GM21390 (cell line): ENCODE measurements around the gene IRF5.
"Not testable (repeated sequence)": the region's sequence is repeated elsewhere in the genome, so short reads cannot be mapped to it uniquely, and the experiment has no call there.

Experiments
- ATAC-seq: cut with Tn5 transposase; IDR thresholded peaks from one replicate; pipeline ENCODE4 v1.9.1; 2021; ENCODE audit not compliant: unreplicated experiment

IRF5 gene

DNA sequence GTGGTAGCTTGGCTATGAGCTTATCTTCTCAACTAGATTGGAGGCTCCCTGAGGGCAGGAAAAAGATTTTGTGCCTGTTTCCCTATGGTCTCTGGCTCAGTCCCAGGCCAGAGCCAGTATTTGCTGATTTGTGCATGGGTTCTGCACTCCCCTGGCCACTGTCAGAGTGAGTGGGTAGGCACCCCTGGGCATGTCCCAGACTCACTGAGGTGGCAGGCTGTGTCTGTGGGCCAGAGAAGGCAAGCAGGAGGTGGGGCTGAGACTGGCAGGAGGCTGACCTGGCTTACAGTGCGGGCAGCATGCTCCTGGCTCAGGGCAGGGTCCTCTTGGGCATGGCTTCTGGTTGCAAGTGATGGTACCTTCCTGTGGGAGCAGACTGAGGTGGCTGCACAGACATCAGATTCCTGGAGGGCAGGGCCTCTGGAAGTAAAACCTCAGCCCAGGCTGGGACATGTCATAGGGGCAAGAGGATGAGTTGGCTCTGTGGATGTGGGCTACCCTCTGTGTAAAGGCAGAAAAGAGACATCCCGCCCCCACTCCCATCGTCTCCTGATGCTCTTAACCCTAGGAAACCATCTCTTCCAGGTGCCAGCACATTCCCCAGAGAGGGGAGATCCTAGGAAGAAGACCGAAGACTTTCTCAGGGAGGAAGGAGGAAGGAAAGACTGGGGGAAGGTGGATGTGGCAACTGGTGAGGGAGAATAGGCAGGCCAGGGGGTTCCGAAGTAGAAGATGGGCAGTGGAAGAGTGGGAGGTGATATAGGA lies 31.5 kb upstream of the IRF5 start:
- ATAC-seq = no peak

DNA sequence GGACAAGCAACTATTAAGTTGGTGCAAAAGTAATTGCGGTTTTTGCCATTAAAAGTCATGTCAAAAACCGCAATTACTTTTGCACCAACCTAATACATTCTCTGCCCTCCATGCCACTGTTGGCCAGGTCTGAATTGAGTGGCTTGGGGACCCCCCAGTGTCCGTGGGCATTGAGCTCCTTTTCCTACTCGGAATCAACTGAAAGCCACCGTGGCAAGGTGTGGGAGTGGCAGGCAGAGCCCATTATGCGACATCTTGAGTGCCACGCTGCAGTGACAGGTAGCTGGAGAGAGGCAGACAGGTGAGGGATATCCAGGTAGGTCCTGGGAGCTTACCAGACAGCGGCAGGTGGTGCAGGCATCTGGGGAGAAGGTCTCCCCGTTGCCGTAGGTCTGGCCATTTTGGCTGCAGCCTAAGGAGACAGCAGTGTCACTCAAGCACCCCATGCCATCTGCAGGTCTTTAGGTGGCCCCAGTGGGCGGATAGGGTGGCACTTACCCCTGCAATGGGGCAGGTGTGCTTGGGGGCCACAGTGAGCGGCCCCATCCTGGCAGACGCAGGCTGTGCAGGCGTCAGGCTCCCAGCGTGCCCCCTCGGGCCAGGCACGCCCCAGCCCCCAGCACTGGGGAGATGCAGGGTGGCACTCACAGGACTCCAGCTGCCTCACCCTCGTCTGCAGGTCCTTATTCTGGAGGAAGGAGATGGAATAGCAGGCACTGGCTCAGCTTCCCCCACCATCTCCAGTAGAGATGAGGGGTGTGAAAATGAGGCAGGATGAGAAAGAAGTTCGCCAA lies 30.8 kb upstream of the IRF5 start:
- no peak for ATAC-seq

DNA sequence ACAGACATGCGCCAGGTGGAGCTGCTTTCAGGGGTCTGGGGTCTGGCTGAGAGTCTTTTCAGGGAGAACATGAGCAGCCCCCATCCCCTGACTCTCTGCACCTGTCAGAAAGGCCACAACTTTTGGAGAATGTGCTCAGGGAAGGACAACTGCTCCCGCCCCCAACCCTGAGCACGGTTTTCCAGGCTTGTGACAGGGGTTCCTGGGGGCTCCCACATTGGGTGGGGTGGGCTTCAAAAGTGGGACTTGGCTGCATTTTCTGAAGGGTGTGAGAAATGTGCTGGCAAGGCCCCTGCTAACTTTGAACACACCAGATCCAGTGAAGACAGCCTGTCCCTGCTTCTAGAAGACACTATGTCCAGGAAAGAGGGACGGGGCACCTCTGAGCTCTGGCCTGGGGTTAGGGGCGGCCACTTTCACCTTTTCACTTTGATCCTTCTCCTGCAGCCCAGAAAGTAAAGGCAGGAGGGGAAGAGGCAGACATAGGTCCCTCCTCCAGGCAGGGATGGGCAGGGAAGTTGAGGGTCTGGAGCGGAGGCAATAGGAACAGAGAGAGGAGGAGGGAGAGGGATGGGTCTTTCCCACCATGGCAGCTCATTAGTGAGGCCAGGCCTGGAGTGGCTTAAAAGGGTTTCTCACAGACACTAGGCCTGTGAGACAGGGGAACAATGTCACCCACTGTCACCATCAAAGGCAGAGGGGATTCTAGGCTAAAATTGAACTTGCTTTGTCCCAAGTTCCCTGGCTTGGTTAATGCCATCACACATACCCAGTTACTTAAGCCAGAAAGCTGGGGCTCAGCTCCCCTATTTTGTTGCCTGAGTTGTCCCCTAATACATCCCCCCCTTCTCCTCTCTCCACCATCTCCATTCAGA lies 28.7 kb upstream of the IRF5 start:
- ATAC-seq = no peak

DNA sequence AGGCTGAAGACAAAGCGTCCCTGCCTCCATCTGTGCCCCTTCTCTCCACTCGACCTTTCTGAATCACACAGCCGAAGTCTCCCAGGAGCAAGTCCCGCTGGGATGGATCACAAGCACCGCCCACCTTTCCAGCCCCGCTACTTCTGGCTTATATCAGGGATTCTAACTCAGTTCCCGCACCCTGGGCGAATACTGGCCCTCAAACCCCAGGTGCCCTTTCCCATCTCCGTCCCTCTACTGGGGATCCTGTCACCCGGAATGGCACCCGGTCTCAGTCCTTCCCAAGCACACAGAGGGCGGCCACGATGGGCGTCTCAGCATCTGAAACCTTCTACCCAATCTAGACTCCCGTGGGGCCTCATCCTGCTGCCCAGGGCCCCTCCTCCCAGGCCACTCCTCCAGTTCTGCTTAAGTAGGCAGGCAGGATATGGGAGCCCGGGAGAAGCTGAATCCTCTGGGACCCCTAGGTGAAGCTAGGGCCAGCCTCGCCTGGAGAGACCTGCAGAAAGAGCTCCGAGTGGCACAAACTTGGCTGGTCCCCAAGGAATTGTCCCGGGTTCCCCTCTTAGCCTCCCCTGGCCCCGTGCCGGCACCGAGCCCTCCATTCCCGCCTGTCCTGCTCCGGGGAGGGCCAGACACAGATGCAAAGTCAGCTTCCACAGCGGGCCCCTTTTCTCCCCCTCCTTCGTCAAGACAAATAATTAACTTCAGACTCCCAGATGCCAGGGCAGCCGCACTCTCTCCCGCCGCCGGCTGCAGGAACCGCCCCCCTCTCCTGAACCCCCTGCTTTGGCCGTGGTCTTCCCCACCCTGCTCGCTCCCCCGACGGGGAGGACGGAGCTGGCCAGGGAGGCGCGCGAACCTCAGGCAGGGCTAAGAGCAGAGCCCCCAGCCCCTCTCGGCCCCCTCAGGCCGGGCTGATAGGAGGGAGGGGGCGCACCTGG lies 27.8 kb upstream of the IRF5 start:
- no peak for ATAC-seq

DNA sequence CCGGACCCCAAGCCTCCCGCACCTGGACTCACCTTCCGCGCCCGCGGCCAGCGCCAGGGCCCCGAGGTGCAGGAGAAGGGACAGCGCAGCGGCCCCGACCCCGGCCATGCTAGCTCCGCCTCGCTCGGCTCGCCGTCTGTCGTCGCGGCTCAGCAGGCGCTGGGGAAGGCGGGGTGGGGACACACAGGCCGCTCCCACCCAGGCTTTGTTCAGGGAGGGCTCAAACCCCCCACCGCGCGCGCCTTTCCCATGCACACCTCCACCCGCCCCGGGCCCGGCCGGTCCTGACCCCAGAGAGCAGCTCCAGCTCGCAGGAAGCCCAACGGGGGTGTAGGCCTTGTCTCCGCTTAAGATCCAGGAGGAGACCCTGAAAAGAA lies 27.2 kb upstream of the IRF5 start, which contains the start of gene KCP:
TSS of gene KCP (minus strand) at position 141 of the 377 bp plus-strand sequence. CDS start at position 108, 33 bp downstream.
- ATAC-seq = no peak

DNA sequence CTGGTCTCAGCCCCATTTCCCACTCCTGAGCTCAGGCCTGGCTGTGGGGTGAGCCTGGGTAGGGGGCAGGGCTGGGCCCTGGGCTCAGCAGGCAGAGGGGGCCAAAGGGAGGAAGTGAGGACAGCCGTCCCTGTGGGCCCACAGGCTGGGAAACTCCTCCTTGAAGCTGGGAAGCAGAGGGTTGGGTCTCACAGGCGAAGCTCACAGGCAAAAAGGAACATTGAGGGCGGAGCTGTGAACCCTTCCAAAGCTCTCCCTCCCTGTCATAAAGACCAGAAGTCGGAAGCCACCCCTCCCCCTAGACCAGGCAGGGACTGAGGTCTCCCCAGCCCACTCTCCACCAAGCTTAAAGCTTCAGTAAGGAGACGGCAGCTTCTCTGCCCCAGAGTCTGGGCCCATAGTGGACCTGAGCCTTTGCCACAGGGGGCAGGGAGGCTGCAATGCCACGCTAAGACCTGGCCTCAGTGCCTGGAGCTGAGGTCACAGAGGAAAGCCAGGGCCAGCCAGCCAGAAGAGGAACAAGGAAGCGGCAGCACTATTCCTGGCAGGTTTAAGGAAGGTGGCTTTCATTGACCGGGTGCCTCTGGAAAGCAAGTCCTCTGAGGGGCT lies 26.2 kb upstream of the IRF5 start:
- no peak for ATAC-seq

DNA sequence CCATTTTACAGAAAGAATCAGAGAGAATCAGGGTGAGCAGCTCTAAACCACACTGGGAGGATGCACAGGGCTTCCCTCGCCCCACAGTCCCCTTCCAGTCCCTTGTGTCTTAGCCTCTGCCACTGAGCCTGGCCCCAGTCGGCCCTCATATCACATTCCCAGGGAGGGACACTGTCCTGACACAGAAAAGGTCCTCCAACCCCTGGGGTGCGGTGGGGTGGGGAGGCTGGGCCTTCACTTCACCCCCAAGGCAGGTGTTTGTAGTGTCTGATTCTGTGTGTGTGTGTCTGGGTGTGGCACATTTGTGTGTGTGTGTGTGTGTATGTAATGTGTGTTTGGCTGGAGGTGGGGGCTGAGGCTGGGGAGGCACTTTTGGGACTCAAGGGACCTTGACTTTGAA lies 25.4 kb upstream of the IRF5 start:
- no peak for ATAC-seq

DNA sequence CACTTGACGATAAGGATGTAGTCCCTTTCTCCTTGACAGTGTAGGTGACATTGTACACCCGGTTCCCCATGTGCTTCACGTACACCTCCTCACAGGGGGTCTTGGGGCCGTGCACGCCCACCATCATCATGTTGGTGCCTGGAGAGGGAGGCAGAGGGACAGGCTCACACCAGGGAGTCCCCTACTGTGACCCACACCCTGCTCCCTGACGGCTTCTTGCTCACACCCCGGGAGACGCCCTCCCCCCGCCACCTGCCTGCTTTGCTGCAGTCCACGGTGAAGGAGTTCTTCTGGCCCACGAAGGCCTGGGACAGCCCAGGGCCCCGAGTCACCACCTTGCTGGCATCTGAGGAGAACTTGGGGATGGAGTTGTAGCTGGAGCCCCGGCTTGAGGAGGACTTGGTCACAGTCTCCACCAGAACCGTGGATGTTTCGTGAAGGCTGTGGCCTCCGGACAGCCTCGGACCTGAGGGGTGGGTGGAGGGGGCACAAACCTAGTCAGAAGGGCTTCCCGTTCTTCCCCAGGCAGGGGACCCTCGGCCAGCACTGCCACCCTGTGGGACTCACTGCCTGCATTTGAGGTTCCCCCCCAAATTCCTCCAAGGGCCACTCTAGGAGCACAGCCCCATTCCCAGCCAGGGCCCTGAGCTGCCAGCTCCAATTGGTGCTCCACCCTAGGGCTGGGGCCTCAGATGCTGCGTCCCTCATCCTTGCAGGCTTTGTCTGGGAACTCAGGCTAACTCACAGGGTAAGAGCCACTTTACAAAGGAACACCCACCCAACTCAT lies 24.8 kb upstream of the IRF5 start:
- not testable (repeated sequence) for ATAC-seq

DNA sequence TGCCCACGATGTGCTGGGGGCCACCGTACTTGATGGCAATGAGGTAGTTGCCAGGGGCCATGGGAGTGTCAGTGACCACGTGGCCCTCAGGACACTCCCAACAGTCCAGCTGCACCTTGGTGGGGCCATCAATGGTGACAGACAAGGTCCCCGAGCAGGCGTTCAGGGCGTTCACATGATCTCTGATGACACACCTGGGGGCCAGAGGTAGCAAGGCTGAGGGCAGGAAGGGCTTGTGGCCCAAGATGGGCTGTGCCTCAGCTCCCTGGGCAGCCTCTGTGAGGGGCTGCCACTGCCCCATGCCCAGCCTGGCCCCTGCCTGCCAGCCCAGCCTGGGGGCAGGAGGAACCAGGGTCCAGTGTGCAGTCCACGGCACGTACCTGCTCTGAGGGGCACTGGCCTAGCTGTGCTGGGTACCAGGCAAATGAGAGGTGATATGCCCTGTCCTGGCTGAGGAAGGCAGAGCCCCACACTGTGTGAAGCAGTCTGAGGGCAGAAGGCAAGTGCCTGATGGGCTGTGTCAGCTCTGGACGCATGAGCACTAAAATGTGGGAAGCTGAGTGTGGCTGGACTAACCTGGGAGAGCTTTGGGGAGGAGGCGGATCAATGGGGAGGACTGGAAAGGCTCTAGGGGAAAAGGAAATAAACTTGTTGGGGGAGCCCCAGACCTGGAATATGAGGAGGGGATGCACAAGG lies 23.7 kb upstream of the IRF5 start:
- no peak for ATAC-seq

DNA sequence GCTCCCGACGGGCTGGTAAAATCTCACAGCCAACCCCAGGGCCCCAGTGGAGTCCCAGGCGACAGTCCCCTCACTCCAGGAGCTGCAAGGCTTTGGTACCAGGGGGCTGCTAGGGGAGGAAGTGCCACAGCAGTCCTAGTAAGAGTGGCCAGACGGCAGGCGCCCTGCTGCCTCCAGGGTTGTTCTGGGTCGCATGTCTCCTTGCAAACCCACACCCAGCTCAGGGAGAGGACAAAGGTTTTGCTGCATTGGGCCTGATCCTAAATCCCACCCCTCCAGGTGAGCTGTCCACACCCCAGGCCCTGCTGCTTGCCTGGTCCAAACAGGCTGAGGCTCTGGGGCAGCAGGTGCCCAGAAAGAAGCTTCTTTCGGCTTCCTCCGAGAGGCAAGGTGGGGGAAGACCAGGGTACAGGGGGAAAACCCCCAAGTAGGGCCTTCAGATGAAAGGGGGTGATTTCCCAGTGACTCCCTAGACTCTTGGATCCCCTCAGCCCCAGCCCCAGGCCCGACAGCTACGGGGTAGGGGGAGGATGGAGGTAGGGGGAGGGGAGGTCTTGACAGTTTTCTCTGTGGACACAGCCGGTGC lies 23.1 kb upstream of the IRF5 start:
- no peak for ATAC-seq

DNA sequence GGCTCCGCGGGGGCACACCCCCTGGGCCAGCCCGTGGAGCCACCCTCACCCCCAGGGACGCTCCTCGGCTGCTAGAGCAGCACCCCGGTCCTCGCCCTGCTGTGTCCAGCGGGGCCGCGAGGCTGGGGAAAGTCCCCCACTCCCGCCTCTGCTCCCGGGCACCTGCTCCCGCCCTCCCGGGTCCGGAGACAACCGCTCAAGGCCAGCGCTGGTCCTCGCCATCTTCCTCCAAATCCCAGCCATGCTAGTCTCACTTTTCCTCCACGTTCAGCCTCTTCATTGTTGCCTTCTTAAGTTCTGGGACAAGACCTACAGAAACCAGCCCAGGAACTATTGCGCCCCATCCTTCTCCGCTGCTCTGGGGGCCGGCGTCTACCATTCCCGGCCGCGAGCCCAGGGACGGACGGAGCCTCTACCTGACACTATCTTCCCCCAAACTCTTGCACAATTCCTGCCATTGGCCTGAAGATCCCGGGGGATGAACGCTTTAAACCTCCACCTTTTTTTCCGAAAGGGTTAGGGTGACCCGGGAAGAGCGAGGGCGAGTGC lies 22.4 kb upstream of the IRF5 start:
- ATAC-seq = no peak

DNA sequence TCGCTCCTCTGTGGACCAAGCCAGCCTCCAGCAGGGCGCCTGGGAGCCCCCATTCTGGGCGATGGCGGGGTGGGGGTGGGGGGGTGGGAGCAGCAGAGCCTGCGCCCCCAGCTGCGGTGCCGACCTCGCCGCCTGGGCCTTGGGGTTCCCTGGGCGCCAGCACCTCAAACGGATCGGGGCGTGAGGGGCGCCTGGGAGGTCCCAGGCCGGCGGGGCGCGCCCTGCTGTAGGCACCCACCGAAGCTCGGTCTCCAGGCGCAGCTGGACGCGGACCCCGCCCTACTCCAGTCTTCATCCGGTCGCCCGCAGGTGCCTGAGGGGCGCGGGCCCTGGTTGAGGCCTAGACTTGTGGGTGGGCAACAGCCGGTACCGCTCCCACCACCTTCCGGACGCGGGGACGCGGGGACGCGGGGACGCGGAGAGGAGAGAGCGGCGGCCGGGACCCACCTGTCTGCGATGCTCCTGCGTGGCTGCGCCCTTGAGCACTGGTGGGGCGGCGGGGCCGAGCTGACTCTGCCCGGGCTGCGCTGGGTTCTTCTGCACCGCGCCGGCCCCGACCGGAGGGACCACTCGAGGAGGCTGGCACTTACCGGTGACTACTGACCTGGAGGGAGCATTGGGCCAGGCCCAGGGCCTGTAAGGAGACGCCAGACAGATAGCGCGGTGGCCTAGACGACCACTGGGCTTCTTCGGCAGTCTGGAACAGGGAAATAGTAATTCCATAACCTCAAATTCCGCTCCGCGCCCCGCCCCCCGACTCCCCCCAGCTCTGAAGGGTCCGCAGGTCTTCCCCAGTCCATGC lies 21.7 kb upstream of the IRF5 start:
- ATAC-seq = no peak

DNA sequence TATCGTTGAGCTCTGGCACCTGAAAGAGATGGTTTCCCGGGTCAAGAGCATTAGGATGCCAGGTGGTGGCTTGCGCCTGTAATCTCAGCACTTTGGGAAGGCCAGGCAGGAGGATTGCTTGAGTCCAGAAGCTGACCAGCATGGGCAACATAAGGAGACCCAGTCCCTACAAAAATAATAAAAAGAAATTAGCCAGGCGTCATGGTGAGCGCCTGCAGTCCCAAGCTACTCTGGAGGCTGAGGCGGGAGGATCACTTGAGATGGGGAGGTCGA lies 21.1 kb upstream of the IRF5 start:
- no peak for ATAC-seq

DNA sequence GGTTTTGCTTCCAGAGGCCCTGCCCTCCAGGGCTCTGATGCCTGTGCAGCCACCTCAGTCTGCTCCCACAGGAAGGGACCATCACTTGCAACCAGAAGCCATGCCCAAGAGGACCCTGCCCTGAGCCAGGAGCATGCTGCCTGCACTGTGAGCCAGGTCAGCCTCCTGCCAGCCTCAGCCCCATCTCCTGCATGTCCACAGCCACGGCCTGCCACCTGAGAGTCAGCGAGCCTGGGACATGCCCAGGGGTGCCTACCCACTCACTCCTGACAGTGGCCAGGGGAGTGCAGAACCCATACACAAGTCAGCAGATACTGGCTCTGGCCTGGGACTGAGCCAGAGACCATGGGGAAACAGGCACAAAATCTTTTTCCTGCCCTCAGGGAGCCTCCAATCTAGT lies 20.6 kb upstream of the IRF5 start:
- no peak for ATAC-seq

DNA sequence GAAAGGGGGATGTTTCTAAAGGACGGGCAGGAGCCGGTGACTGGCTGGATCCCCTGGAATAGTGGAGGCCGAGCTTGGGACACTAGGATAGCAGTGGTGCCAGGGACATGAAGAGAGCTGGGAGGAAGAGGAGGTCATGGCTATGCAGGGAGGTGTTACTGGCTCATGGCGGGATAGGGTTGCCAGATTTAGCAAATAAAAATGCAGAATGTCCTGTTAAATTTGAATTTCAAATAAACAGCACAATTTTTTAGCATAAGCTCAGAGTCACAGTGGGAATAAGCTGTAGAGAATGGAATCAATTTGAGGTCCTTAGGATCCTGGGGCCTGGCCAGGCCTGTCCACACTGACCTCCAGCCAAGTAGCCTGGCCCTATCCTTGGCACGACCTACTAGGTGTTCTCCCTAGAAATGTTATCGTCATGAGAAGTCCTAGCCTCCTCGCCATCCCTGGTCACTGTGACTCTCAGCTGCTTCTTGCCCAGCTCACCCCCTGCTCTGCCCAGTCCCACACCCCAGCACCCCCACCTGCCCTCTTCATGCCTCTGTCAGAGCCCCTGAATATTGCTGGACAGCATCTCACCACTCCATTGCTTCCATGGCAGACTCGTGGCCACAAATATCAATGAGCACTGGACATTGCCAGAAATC lies 19.6 kb upstream of the IRF5 start:
- ATAC-seq = no peak

DNA sequence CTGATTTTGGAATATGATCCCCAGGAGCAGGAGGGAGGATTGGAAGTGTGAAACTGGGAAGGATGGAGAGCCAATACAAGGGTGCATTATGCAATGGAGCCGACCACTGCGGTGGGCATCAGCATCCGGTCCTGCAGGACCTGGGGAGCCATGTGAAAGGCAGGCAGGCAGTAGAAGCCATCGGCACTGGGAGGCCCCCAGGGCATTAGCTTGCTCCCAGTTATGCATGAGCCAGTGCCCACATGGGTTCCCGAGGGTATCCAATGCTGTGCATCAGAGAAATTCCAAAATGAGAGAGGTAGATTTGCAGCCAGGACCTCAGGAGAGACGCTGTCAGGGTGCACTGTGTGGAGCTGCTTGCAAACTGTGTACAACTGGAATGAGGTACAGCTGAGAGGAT lies 18.5 kb upstream of the IRF5 start:
- no peak for ATAC-seq
